ENCODE data around the gene CDK4.
"Not testable (repeated sequence)": the region's sequence is repeated elsewhere in the genome, so short reads cannot be mapped to it uniquely, and the experiment has no call there.

CDK4 gene

DNA sequence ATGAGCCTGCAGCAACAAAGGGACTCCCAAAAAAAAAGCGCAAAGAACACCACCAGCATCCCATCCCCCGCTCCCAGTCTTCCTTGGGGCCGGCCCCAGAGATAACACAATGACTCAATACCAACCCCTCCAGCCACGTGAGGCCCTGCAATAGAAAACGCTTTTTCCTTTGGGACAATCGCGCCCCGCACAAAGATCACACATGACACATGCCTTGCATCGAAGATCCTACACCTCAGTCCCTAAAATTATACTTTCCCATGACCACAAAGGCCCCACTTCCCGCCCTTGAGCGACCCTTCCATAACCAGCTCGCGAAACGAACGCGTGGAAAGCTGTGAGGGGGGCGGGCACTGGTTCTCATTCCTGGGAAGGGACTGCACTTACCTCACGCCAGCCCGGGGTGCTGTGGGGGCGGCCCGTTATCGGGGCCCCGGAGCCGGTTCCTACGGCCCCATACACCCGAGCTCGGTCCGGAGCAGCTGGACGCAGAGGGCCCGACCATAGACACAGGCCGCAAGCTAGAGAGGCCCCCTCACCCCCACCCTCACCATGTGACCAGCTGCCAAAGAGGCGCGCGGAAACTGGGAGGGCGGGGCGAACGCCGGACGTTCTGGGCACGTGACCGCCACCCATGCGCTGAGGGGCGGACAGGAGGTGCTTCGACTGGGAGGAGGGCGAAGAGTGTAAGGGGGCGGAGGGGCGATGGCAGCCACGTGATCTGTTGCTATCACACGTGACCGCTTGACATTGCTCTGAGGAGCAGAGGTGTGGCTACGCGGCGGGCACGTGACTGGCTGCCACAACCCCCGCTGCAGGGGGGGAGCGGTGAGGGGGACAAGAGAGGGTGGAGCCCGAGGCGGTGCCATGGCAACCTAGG, at the start of gene CDK4:
CDK4 (minus strand) TSS at position 523 of the 880 bp plus-strand sequence. CDS start 593 bp downstream, outside the sequence.
- in situ Hi-C loops (cut with MboI; ENCODE audit: low sequenced_read_pairs) = no loop called here

DNA sequence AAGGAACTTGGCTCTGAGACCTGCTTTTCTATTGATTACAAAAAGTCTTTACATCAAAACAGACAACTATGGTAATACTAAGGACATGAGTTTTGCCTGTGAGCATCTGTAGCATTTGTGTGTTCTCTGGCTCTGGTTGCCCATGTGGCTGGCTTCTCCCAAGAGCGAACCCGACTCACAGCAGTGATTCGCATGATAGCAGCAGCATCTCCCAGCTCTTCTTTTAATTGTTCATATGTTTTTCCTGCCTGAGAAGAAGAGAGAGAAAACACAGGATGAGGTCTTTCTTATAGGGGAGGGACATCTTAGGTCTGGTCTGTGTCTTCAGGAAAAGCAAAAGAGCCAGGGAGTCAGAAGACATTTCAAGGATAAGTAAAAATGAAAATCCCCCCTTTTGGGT, 48.9 kb upstream of the CDK4 start:
- in situ Hi-C loops (cut with MboI; ENCODE audit: low sequenced_read_pairs) = no loop called here

DNA sequence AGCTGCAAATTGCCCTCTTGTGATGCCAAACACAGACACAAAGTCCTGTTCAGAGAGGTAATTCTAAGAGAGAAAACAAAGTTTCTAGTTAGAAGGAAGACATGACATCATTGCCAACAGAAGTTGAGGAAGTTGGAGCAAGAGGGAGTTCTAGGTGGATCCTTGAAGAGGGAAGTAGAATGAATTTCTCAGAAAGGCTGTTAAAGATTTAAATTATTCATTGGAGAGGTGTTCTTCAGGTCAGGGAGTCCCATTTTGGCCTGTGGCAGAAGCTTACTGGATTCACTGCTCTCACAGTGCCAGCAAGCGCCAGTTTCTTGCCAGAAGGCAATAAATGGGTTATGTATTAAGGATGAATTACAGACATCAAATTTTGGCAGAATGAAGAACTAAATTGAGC, 45.8 kb upstream of the CDK4 start:
- in situ Hi-C loops (cut with MboI; ENCODE audit: low sequenced_read_pairs) = no loop called here

DNA sequence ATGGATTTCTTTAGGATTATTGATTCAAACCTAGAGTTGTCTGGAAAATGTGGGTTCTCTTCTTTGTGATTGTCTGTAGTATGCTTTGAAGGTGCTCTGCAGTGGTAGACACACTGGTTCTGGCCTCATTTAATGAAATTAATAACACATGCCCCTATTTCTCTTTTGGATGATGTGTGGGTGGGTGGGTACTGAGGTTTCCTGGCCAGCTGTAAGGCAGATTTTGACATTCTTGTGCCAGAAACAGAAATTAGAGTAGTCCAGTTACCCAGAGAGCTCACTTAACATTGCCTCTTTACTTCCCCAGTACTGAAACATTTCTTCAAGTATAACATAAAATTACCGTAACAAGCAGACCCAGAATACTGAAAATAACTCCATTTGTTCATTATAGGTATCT, 44.9 kb upstream of the CDK4 start:
- in situ Hi-C loops (cut with MboI; ENCODE audit: low sequenced_read_pairs) = no loop called here

DNA sequence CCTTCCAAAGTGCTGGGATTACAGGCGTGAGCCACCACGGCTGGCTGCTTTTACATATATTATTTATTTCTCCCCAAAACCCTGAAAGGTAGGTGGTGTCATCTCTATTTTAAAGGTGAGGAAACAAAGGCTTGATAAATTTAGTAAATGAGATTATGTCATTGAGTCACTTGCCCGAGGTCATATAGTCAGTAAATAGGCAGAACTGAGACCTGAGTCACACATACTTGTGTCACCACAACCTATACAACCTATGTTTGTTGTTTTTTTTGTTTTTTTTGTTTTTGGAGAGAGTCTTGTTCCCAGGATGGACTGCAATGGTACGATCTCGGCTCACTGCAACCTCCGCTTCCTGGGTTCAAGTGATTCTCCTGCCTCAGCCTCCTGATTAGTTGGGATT, 43.2 kb upstream of the CDK4 start:
- in situ Hi-C loops (cut with MboI; ENCODE audit: low sequenced_read_pairs) = no loop called here

DNA sequence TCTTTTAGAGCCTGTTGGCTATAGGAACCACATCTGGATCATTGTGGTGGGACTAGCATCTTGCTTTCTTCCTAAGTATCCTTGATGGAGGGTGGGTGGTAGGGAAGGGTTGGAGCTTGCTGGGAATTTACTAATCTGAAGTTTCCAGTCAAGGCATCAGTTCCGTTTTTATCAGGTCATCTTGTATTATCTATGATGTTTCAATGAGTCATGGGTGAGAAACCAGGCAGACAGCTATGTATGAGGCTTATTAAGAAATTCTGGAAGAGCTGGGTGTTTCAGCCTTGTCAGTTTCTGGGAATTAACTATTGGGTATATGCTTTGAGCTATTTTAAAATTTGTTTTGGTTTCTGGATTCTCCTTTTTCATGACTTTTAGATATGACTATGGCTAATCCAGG, 41.8 kb upstream of the CDK4 start:
- in situ Hi-C loops (cut with MboI; ENCODE audit: low sequenced_read_pairs) = no loop called here

DNA sequence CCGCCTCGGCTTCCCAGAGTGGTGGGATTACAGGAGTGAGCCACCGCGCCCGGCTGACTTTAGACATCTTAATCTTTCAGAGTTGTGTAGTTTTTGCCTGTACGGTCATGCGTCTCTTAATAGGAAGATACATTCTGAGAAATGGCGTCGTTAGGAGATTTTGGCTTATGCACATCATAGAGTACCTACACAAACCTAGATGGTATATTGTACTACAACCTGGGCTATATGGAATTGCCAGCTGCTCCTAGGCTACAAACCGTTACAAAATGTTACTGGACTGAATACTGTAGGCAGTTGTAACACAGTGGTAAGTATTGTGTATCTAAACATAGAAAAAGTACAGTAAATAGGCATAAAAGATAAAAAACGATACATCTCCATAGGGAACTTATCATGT, 31.8 kb upstream of the CDK4 start:
- in situ Hi-C loops (cut with MboI; ENCODE audit: low sequenced_read_pairs) = no loop called here

DNA sequence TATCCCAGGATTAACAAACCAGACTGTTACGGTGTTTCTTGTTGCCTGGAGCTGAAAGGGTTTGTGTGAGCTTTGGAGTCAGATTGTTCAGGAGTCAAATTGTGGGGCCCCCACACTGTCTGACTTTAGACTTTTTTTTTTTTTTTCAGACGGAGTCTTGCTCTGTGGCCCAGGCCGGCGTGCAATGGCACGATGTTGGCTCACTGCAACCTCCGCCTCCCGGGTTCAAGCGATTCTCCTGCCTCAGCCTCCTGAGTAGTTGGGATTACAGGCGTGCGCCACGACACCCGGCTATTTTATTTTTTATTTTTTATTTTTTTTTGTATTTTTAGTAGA, 31.3 kb upstream of the CDK4 start:
- in situ Hi-C loops (cut with MboI; ENCODE audit: low sequenced_read_pairs) = no loop called here

DNA sequence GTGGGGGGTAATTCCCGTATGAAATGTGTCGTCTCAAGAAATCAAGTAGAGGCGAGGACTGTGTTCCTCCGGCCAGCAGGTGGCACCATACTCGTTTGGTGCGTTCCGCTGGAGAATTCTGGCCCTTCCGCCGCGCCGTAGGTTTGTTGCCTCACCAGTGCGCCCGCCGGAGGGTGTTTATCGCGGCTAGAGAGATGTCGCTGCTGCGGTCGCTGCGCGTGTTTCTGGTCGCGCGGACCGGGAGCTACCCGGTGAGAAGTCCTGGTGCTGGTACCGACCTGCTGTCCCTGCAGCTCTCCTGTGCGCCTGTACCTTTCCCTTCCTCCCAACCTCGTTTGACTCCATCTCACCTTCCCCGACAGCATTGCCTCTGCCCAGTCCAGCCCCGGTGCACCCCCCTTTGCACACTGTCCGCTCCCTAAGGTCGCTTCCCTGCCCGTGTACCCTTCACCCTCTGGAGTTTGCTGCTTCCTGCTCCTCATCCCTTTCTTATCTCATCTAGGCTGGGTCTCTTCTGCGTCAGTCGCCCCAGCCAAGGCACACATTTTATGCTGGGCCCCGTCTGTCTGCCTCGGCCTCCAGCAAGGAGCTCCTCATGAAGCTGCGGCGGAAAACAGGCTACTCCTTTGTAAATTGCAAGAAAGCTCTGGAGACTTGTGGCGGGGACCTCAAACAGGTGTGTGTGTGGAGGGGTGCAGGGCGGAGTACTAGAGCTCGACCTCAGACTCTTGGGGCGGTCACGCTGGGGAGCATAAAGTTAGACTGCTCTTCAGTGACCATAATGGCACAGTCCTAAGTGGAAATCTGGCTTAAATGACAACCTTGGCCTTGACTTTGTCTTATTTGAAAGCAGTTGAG, 30.7 kb upstream of the CDK4 start, which contains the start of gene TSFM:
TSFM (plus strand) TSS at position 180 of the 858 bp plus-strand sequence; CDS start at position 195, 15 bp downstream.
- in situ Hi-C loops (cut with MboI; ENCODE audit: low sequenced_read_pairs) = no loop called here

DNA sequence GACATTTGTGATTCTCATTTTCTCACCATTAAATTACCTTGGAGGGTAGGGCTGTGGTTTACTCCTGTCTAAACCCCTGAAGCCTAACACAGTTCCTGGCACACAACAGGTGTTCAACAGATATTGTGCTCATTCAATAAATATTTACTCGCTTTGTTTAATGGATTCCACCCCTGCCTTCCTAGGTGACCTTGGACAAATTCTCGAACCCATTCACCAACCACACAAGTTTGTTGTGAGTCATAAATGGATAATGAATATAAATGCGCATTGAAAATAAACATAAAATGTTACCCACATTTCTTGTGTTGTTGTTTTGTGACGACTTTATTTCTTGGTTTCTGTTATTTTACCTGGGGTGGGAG, 30.1 kb upstream of the CDK4 start:
- in situ Hi-C loops (cut with MboI; ENCODE audit: low sequenced_read_pairs) = no loop called here

DNA sequence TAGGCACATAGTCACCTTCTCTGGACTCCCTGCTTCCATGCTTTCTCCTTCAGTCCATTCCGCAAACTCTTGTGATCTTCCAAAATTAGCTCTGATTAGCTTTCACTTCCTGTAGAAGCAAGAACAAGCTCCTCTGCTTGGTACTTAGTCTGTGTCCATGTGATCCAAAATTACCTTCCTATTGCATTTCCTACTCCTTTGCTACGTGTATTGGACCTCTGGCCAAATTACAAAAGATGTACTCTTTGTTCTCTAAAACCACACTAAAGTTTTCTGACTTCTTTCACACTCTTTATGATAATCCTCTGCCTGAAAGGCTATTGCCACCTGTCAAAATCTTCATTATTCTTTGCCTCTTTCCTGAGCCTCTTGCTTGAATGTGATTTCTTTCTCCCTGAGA, 29.7 kb upstream of the CDK4 start:
- in situ Hi-C loops (cut with MboI; ENCODE audit: low sequenced_read_pairs) = no loop called here

DNA sequence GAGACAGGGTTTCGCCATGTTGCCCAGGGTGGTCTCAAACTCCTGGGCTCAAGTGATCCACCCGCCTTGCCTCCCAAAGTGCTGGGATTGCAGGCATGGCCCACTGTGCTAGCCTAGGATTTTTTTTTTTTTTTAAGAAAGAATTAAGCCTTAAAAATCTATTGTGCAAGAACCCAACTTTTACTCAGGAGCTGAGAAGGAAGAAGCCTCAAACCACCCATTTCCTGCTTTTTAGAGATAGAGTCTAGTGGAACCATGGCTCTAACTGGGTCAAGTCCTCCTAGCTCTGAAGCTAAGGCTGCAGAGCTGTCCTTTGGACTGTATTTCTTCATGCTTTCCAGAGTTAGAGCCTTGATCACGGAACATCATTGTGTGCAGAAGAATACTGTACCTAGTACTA, 29.1 kb upstream of the CDK4 start:
- in situ Hi-C loops (cut with MboI; ENCODE audit: low sequenced_read_pairs) = no loop called here

DNA sequence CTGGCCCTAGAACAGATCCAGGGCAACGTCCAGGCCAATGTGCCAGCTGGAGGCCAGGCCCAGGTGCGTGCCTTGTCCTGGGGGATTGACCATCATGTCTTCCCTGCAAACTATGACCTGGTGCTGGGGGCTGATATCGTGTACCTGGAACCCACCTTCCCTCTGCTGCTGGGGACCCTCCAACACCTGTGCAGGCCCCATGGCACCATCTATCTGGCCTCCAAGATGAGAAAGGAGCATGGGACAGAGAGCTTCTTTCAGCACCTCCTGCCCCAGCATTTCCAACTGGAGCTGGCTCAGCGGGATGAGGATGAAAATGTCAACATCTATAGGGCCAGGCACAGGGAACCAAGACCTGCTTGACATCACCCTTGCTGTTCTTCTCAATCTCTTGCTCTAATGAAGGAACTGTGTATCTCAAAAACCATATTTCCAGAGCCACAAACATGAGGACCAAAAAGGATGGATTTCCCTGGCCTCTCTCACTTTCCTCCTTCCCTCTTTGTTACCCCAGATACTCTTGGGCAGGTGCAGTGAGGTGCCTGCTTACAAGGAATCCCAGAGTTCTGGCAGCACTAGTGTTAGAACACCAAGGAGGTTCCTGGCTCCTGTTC, 28.3 kb upstream of the CDK4 start:
- in situ Hi-C loops (cut with MboI; ENCODE audit: low sequenced_read_pairs) = no loop called here

DNA sequence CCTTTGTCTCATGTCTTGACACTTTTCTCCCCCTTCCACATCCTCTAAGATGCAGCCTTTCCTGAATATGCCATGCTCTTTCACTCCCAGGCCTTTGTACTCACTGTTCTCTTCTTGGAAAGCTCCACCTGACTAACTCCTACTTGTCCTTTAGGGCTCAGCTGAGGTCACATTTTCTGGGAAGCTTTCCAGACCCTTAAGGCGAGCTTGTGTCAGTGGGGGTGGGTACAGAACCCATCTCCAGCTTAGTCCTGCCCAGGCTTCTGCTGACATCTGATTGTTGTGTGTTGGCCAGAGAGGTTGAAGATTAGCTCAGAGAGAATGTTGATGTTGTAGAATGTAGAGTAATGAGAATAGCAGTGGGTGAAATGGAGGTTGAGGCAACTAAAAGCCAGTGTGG, 27.6 kb upstream of the CDK4 start:
- in situ Hi-C loops (cut with MboI; ENCODE audit: low sequenced_read_pairs) = no loop called here

DNA sequence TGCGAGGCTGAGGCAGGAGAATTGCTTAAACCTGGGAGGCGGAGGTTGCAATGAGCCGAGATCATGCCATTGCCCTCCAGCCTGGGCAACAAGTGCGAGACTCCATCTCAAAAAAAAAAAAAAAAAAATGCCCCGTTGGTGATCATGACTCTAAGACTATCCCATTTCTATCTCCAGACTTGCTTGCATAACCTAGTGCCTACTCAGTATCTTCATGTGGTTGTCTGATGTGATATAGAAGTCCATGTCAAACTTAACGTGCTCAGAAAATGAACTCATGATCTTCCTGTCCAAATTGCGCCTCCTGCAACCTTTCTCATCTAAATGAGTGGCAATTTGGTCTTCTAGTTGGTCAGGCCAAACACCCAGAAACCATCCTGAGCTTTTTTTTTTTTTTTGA, 25.8 kb upstream of the CDK4 start:
- in situ Hi-C loops (cut with MboI; ENCODE audit: low sequenced_read_pairs) = no loop called here

DNA sequence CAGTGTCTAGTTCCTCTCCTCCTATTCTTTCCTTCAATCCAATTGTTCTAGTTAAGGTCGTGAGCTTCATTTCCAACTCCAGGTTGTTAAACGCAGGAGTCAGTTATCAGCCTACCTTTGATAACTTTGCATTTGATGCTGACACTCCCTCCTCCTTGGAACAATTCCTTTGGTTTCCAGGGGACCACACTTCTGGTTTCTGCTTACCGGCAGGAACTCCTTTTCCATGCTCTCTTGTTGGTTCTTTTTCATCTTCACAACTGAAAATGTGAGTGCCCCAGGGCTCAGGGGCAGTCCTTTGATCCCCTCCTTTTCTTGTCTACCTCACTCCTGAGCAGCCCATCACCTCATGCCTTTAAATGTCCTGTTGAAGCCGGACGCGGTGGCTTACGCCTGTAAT, 25.3 kb upstream of the CDK4 start:
- in situ Hi-C loops (cut with MboI; ENCODE audit: low sequenced_read_pairs) = no loop called here

DNA sequence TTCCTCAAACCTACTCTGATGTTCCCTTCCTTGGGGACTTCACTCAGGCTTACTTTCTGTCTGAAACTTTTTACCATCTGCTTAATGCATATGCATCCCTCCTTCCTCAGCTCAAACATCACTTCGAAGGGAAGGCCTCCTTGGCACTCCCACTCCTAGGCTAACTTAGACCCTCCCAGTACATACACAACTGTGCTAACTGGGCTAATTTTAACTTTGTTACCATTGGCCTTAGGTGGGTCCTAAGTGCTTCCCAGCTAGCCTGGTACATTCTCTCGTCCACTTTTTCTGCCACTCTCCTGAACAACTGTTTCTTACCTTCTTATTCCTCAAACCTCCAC, 24.1 kb upstream of the CDK4 start:
- in situ Hi-C loops (cut with MboI; ENCODE audit: low sequenced_read_pairs) = no loop called here

DNA sequence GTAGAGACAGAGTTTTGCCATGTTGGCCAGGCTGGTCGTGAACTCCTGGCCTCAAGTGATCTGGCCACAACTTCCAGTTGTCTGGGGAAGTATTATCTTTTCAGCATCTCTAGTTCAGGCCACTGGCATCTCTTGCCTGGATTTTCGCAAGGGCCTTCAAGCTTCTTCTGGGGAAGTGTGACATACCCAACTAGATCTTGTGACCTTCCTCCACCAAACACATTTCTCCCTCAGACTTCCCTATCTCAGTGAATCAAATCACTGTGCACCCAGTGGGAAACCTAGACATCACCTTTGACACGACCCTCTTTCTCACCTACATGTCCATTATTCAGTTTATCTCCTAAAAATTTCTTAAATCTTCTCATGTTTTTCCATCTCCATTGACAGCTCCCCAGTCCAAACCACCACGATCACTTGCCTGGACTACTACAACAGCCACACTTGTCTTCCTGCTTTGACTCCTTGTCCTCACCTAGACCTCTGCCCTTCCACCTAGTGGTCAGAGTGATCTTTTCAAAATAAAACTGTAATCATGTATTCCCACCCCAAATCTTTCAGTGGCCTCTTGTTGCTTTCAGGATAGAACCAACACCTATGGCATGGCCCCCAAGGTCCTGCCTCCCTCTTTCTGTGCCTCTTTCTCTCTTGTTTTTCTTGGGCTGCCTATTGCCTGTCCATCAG, 23.6 kb upstream of the CDK4 start:
- in situ Hi-C loops (cut with MboI; ENCODE audit: low sequenced_read_pairs) = no loop called here

DNA sequence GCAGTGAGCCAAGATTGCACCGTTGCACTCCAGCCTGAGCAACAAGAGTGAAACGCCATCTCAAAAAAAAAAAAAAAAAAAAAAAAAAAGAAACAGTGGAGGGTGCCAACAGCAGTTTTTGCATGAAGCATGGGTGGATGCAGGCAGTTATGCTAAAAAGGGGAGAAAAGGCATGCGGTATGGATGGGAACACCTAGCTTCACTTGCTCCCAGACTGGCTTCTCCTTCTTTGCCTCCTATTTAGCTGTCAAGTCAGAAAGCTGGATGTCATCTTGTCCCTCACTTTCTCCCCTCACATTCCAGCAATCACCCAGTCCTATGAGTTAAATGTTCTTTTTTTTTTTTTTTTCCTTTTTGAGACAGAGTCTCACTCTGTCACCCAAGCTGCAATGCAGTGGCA, 22.9 kb upstream of the CDK4 start:
- in situ Hi-C loops (cut with MboI; ENCODE audit: low sequenced_read_pairs) = no loop called here

DNA sequence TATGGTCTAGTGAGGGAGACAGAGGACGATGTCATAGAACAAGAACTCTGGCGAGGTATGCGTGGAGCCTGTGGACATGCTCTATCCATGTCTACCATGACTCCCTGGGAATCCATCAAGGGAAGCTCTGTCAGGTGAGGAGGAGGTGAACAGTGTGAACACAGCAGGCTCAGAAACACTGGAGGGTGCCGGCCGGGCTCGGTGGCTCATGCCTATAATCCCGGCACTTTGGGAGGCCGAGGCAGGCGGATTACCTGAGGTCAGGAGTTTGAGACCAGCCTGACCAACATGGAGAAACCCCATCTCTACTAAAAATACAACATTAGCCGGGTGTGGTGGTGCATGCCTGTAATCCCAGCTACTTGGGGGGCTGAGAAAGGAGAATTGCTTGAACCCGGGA, 22.5 kb upstream of the CDK4 start:
- in situ Hi-C loops (cut with MboI; ENCODE audit: low sequenced_read_pairs) = not testable (repeated sequence)
